ENCODE results near the gene FLACC1. TPM values are rescaled to one million over a fixed set of nuclear protein-coding genes. Genes with fewer than 3 reads are reported as not detected.
A peak's percentile ranks its signal among the peaks of the same experiment; 100 is the strongest.

The FLACC1 gene
- total RNA-seq, 1 donor from 2014 or later: 3.6 TPM

DNA sequence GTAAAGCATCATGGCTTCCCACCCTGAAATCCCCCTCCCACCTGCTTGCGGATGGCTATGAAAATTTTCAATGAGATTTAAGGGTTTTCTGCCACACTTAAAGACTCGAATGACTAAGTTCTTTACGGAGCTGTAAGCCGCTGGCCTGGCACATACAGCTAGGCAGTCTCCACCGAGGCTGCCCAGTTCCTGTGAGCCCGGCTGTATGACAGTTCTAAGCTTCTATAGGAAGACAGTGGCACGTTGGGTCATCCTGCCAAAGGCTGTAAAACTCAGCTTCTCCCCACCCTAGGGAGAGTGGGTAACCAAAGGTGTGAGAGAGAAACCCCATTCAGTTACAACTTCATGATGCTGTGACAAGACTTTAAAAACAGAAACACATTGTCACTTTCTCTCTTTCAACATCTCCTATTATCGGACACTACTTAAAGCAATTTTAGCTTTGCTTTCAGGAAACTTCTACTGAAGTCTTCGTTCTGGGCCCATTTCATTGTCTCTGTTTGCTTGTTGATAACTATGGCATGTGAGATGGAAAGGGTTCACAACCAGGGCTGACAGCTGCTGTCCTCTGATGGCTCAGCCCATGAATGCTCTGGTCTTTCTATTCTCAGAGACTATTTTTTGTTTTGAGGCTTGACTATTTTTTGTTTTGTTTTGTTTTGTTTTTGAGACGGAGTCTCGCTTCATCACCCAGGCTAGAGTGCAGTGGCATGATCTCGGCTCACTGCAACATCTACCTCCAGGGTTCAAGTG, 89.7 kb downstream of the FLACC1 start:
- Histone ChIP-seq H3K4me1 (peaks cover 11% of the 10 kb centered on the region), H3K9me3 (no peaks in the 10 kb centered on the region), H3K27ac (no peak overlapping the region), H3K36me3 (peaks cover 49% of the 10 kb centered on the region), H3K27me3 (no peaks in the 10 kb centered on the region), H3K4me3 (no peak overlapping the region)
- ATAC-seq (no peak), DNase-seq (no peak)
- TF ChIP-seq, protein P1, sequence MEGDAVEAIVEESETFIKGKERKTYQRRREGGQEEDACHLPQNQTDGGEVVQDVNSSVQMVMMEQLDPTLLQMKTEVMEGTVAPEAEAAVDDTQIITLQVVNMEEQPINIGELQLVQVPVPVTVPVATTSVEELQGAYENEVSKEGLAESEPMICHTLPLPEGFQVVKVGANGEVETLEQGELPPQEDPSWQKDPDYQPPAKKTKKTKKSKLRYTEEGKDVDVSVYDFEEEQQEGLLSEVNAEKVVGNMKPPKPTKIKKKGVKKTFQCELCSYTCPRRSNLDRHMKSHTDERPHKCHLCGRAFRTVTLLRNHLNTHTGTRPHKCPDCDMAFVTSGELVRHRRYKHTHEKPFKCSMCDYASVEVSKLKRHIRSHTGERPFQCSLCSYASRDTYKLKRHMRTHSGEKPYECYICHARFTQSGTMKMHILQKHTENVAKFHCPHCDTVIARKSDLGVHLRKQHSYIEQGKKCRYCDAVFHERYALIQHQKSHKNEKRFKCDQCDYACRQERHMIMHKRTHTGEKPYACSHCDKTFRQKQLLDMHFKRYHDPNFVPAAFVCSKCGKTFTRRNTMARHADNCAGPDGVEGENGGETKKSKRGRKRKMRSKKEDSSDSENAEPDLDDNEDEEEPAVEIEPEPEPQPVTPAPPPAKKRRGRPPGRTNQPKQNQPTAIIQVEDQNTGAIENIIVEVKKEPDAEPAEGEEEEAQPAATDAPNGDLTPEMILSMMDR (IDR thresholded peaks at IDR 0.05): no peak
- intact Hi-C loops (cut with DNase I): no loop called here

DNA sequence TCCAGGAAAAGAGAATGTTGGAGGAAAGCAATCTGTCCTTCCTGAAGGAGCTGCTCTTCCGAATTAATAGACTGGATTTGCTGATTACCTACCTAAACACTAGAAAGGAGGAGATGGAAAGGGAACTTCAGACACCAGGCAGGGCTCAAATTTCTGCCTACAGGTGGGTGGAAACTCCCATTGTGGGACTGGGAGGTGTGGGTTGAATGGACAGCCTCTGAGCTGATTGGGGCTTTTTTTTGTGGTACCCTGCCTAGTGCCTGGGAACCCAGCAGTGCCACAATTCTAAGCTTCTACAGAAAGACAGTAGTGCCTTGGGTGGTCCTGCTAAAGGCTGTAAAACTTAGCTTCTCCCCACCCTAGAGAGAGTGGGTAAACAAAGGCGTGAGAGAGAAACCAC, 90.5 kb downstream of the FLACC1 start:
- Histone ChIP-seq H3K27me3 (no peaks in the 10 kb centered on the region), H3K36me3 (peaks cover 41% of the 10 kb centered on the region), H3K9me3 (no peaks in the 10 kb centered on the region), H3K4me3 (no peak overlapping the region), H3K4me1 (peaks cover 12% of the 10 kb centered on the region), H3K27ac (no peak overlapping the region)
- DNase-seq: no peak
- intact Hi-C loops (cut with DNase I): no loop called here
- ATAC-seq: no peak
- TF ChIP-seq, protein P1 (IDR thresholded peaks at IDR 0.05): no peak

DNA sequence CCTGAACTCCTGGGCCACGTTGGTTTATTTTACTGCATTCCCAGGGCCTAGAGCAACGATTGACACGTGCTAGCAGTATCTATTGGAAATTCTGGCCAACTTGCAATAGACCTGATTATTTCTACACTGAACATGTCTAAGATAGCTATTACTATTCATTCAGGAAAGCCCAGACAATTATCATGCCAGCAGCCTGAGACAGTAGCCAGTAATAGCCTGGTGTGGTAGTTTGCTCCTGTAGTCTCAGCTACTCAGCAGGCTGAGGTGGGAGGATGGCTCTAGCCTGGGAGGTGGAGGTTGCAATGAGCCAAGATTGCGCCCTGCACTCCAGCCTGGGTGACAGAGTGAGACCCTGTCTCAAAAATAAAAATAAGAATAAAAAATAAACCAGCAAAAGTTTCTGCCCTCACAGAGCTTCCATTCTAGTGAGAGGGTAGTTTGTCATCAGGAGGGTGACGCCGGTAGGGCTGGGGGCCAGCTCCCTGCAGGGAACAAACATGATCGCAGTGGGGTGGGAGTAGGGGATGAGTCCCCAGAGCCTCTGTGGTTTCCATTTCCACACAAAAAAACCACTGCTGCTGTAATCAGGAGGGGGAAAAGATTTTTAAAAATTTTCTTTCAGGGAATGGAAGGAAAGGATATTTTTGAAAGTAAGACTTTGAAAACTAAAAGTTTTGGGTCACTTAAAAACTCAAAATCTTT, 92.5 kb downstream of the FLACC1 start:
- no peaks in the 10 kb centered on the region for H3K27me3 ChIP-seq
- peaks cover 24% of the 10 kb centered on the region for H3K36me3 ChIP-seq
- TF ChIP-seq, protein P1 (IDR thresholded peaks at IDR 0.05): no peak
- no peak overlapping the region for H3K27ac ChIP-seq
- no peak for ATAC-seq
- H3K9me3 ChIP-seq: no peaks in the 10 kb centered on the region
- H3K4me3 ChIP-seq: no peak overlapping the region
- peaks cover 22% of the 10 kb centered on the region for H3K4me1 ChIP-seq
- intact Hi-C loops (cut with DNase I): no loop called here
- no peak for DNase-seq

DNA sequence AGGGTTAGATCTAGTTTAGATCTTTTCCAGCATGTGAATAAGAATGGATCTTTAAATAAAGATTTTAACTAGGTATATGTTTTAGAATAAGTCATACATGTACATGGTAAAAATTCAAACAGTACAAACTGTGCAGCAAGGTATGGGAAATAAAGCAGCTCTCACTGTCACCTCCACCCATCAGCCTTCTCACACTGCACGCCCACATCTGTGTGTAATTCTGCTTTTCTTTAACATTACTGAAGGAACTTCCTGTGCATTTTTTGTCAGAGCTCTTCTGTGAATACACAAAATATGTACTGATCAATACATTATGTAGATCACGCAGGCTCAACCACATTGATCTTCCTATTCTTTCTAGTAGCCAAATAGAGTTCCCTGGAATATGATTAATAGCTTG, 93.4 kb downstream of the FLACC1 start:
- DNase-seq (no peak), ATAC-seq (peak; percentile 40)
- H3K4me3 ChIP-seq: no peak overlapping the region
- no peak overlapping the region for H3K27ac ChIP-seq
- peaks cover 30% of the 10 kb centered on the region for H3K4me1 ChIP-seq
- H3K9me3 ChIP-seq: no peaks in the 10 kb centered on the region
- H3K36me3 ChIP-seq: peaks cover 24% of the 10 kb centered on the region
- no peaks in the 10 kb centered on the region for H3K27me3 ChIP-seq
- intact Hi-C loops (cut with DNase I): no loop called here
- TF ChIP-seq, protein P1 (IDR thresholded peaks at IDR 0.05): no peak

DNA sequence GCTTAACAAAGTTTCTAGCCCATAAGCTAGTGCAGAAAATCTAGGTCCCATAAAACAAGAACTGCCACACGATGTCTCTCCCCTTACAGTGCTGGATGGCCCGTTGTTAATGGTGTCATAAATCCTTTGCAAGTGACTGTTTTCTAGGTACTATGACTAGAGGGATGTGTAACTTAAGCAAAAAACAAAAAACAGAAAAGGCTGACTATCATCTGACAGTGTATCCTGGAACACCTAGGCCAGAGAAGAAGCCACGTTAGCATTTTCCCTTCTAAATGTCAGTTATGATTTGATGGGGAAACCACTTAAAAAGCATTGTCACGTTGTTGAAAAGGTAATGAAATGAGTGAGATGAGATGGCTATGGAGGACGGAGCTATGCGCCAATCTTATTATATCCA, 94.4 kb downstream of the FLACC1 start:
- intact Hi-C loops (cut with DNase I): no loop called here
- Histone ChIP-seq H3K4me3 (peak overlapping the region; percentile 47), H3K4me1 (peaks cover 30% of the 10 kb centered on the region)

More for the DNA sequence above, 94.4 kb downstream of the FLACC1 start:
- H3K36me3 ChIP-seq: peaks cover 16% of the 10 kb centered on the region
- DNase-seq: no peak
- no peaks in the 10 kb centered on the region for H3K9me3 ChIP-seq
- H3K27me3 ChIP-seq: no peaks in the 10 kb centered on the region
- TF ChIP-seq, protein P1 (IDR thresholded peaks at IDR 0.05): no peak
- no peak overlapping the region for H3K27ac ChIP-seq
- ATAC-seq: no peak

All from upper lobe of right lung (tissue), 1 donor.